Measurements from ENCODE around the gene ZNF724.
A peak's percentile ranks its signal among the peaks of the same experiment; 100 is the strongest.
"Not testable (repeated sequence)": the region's sequence is repeated elsewhere in the genome, so short reads cannot be mapped to it uniquely, and the experiment has no call there.

Gene ZNF724

GRCh38 chr19:23249911-23250649, at the start of gene ZNF724:
TSS of gene ZNF724 (minus strand) at chr19:23250394. CDS start at chr19:23250242, 152 bp downstream.
- peak within 1 kb of the TSS; percentile 77 for H3K27ac ChIP-seq (ENCODE audit: low read depth, low read length)
- H3K4me1 ChIP-seq (ENCODE audit: control insufficient read depth in 5 of 5, insufficient read depth in 5 of 5, low read length in 5 of 5) = peaks cover 0 to 16% (median 9%) of the 10 kb centered on the region in 5 donors
- peak within 1 kb of the TSS; percentile 84 to 89 (median 87) for H3K4me3 ChIP-seq (ENCODE audit: low read depth in 1 of 5, low read length in 5 of 5)
- H3K9me3 ChIP-seq (ENCODE audit: control insufficient read depth in 5 of 5, low read length in 5 of 5) = no peaks in the 10 kb centered on the region
- peak within 1 kb of the TSS; percentile 52 to 89 (median 81) for H3K9ac ChIP-seq (ENCODE audit: low read length in 5 of 5)
- no peaks in the 10 kb centered on the region for H3K36me3 ChIP-seq (ENCODE audit: control insufficient read depth in 5 of 5, insufficient read depth in 5 of 5, low read length in 5 of 5)
- no peaks in the 10 kb centered on the region for H3K27me3 ChIP-seq (ENCODE audit: control insufficient read depth in 5 of 5, insufficient read depth in 4 of 5, low read length in 5 of 5)

- Histone ChIP-seq H3K4me1 (ENCODE audit: control insufficient read depth in 5 of 5, insufficient read depth in 5 of 5, low read length in 5 of 5) (no peaks in the 10 kb centered on the region), H3K9me3 (ENCODE audit: control insufficient read depth in 5 of 5, low read length in 5 of 5) (no peaks in the 10 kb centered on the region), H3K36me3 (ENCODE audit: control insufficient read depth in 5 of 5, insufficient read depth in 5 of 5, low read length in 5 of 5) (no peaks in the 10 kb centered on the region), H3K27me3 (ENCODE audit: control insufficient read depth in 5 of 5, insufficient read depth in 4 of 5, low read length in 5 of 5) (no peaks in the 10 kb centered on the region), H3K4me3 (ENCODE audit: low read depth in 1 of 5, low read length in 5 of 5) (no peak overlapping the region), H3K27ac (ENCODE audit: low read depth, low read length) (no peak overlapping the region), H3K9ac (ENCODE audit: low read length in 5 of 5) (no peak overlapping the region)
Observed at GRCh38 chr19:23294141-23294540, 43.9 kb upstream of the ZNF724 start.

- H3K9me3 ChIP-seq (ENCODE audit: control insufficient read depth in 5 of 5, low read length in 5 of 5); H3K27me3 ChIP-seq (ENCODE audit: control insufficient read depth in 5 of 5, insufficient read depth in 4 of 5, low read length in 5 of 5); H3K4me1 ChIP-seq (ENCODE audit: control insufficient read depth in 5 of 5, insufficient read depth in 5 of 5, low read length in 5 of 5); H3K27ac ChIP-seq (ENCODE audit: low read depth, low read length); H3K36me3 ChIP-seq (ENCODE audit: control insufficient read depth in 5 of 5, insufficient read depth in 5 of 5, low read length in 5 of 5); H3K4me3 ChIP-seq (ENCODE audit: low read depth in 1 of 5, low read length in 5 of 5); H3K9ac ChIP-seq (ENCODE audit: low read length in 5 of 5): not testable (repeated sequence)
Observed at GRCh38 chr19:23289966-23290365, 39.8 kb upstream of the ZNF724 start.

GRCh38 chr19:23287620-23288019, 37.4 kb upstream of the ZNF724 start:
- no peak overlapping the region for H3K27ac ChIP-seq (ENCODE audit: low read depth, low read length)
- H3K4me1 ChIP-seq (ENCODE audit: control insufficient read depth in 5 of 5, insufficient read depth in 5 of 5, low read length in 5 of 5) = no peaks in the 10 kb centered on the region
- H3K9ac ChIP-seq (ENCODE audit: low read length in 5 of 5) = no peak overlapping the region
- no peaks in the 10 kb centered on the region for H3K36me3 ChIP-seq (ENCODE audit: control insufficient read depth in 5 of 5, insufficient read depth in 5 of 5, low read length in 5 of 5)
- no peak overlapping the region for H3K4me3 ChIP-seq (ENCODE audit: low read depth in 1 of 5, low read length in 5 of 5)
- H3K27me3 ChIP-seq (ENCODE audit: control insufficient read depth in 5 of 5, insufficient read depth in 4 of 5, low read length in 5 of 5) = no peaks in the 10 kb centered on the region
- H3K9me3 ChIP-seq (ENCODE audit: control insufficient read depth in 5 of 5, low read length in 5 of 5) = peaks cover 0 to 3% (median 0%) of the 10 kb centered on the region in 5 donors

GRCh38 chr19:23286477-23286876, 36.3 kb upstream of the ZNF724 start:
- Histone ChIP-seq H3K9ac (ENCODE audit: low read length in 5 of 5) (no peak overlapping the region), H3K4me1 (ENCODE audit: control insufficient read depth in 5 of 5, insufficient read depth in 5 of 5, low read length in 5 of 5) (no peaks in the 10 kb centered on the region), H3K27ac (ENCODE audit: low read depth, low read length) (no peak overlapping the region), H3K27me3 (ENCODE audit: control insufficient read depth in 5 of 5, insufficient read depth in 4 of 5, low read length in 5 of 5) (no peaks in the 10 kb centered on the region), H3K36me3 (ENCODE audit: control insufficient read depth in 5 of 5, insufficient read depth in 5 of 5, low read length in 5 of 5) (no peaks in the 10 kb centered on the region), H3K4me3 (ENCODE audit: low read depth in 1 of 5, low read length in 5 of 5) (no peak overlapping the region), H3K9me3 (ENCODE audit: control insufficient read depth in 5 of 5, low read length in 5 of 5) (peaks cover 0 to 3% (median 0%) of the 10 kb centered on the region in 5 donors)

- Histone ChIP-seq H3K27me3 (ENCODE audit: control insufficient read depth in 5 of 5, insufficient read depth in 4 of 5, low read length in 5 of 5) (no peaks in the 10 kb centered on the region), H3K4me3 (ENCODE audit: low read depth in 1 of 5, low read length in 5 of 5) (no peak overlapping the region), H3K27ac (ENCODE audit: low read depth, low read length) (no peak overlapping the region), H3K4me1 (ENCODE audit: control insufficient read depth in 5 of 5, insufficient read depth in 5 of 5, low read length in 5 of 5) (no peaks in the 10 kb centered on the region), H3K9me3 (ENCODE audit: control insufficient read depth in 5 of 5, low read length in 5 of 5) (peaks cover 0 to 3% (median 0%) of the 10 kb centered on the region in 5 donors), H3K36me3 (ENCODE audit: control insufficient read depth in 5 of 5, insufficient read depth in 5 of 5, low read length in 5 of 5) (no peaks in the 10 kb centered on the region), H3K9ac (ENCODE audit: low read length in 5 of 5) (no peak overlapping the region)
Observed at GRCh38 chr19:23285948-23286347, 35.8 kb upstream of the ZNF724 start.

GRCh38 chr19:23285326-23285725, 35.1 kb upstream of the ZNF724 start:
- not testable (repeated sequence) for H3K4me3 ChIP-seq (ENCODE audit: low read depth in 1 of 5, low read length in 5 of 5); H3K4me1 ChIP-seq (ENCODE audit: control insufficient read depth in 5 of 5, insufficient read depth in 5 of 5, low read length in 5 of 5); H3K9me3 ChIP-seq (ENCODE audit: control insufficient read depth in 5 of 5, low read length in 5 of 5); H3K27me3 ChIP-seq (ENCODE audit: control insufficient read depth in 5 of 5, insufficient read depth in 4 of 5, low read length in 5 of 5); H3K36me3 ChIP-seq (ENCODE audit: control insufficient read depth in 5 of 5, insufficient read depth in 5 of 5, low read length in 5 of 5); H3K27ac ChIP-seq (ENCODE audit: low read depth, low read length); H3K9ac ChIP-seq (ENCODE audit: low read length in 5 of 5)

- Histone ChIP-seq H3K36me3 (ENCODE audit: control insufficient read depth in 5 of 5, insufficient read depth in 5 of 5, low read length in 5 of 5) (no peaks in the 10 kb centered on the region), H3K9ac (ENCODE audit: low read length in 5 of 5) (no peak overlapping the region), H3K4me1 (ENCODE audit: control insufficient read depth in 5 of 5, insufficient read depth in 5 of 5, low read length in 5 of 5) (no peaks in the 10 kb centered on the region), H3K9me3 (ENCODE audit: control insufficient read depth in 5 of 5, low read length in 5 of 5) (peaks cover 0 to 3% (median 0%) of the 10 kb centered on the region in 5 donors), H3K27me3 (ENCODE audit: control insufficient read depth in 5 of 5, insufficient read depth in 4 of 5, low read length in 5 of 5) (no peaks in the 10 kb centered on the region), H3K27ac (ENCODE audit: low read depth, low read length) (no peak overlapping the region), H3K4me3 (ENCODE audit: low read depth in 1 of 5, low read length in 5 of 5) (no peak overlapping the region)
Observed at GRCh38 chr19:23283925-23284324, 33.7 kb upstream of the ZNF724 start.

GRCh38 chr19:23281663-23282276, 31.6 kb upstream of the ZNF724 start:
- H3K4me1 ChIP-seq (ENCODE audit: control insufficient read depth in 5 of 5, insufficient read depth in 5 of 5, low read length in 5 of 5) = no peaks in the 10 kb centered on the region
- H3K4me3 ChIP-seq (ENCODE audit: low read depth in 1 of 5, low read length in 5 of 5) = no peak overlapping the region

GRCh38 chr19:23278118-23278517, 27.9 kb upstream of the ZNF724 start:
- not testable (repeated sequence) for H3K4me1 ChIP-seq (ENCODE audit: control insufficient read depth in 5 of 5, insufficient read depth in 5 of 5, low read length in 5 of 5); H3K4me3 ChIP-seq (ENCODE audit: low read depth in 1 of 5, low read length in 5 of 5); H3K27ac ChIP-seq (ENCODE audit: low read depth, low read length); H3K9ac ChIP-seq (ENCODE audit: low read length in 5 of 5); H3K27me3 ChIP-seq (ENCODE audit: control insufficient read depth in 5 of 5, insufficient read depth in 4 of 5, low read length in 5 of 5); H3K36me3 ChIP-seq (ENCODE audit: control insufficient read depth in 5 of 5, insufficient read depth in 5 of 5, low read length in 5 of 5); H3K9me3 ChIP-seq (ENCODE audit: control insufficient read depth in 5 of 5, low read length in 5 of 5)

More at GRCh38 chr19:23281663-23282276, 31.6 kb upstream of the ZNF724 start:
- Histone ChIP-seq H3K27ac (ENCODE audit: low read depth, low read length) (no peak overlapping the region), H3K9ac (ENCODE audit: low read length in 5 of 5) (no peak overlapping the region), H3K36me3 (ENCODE audit: control insufficient read depth in 5 of 5, insufficient read depth in 5 of 5, low read length in 5 of 5) (no peaks in the 10 kb centered on the region), H3K9me3 (ENCODE audit: control insufficient read depth in 5 of 5, low read length in 5 of 5) (no peaks in the 10 kb centered on the region), H3K27me3 (ENCODE audit: control insufficient read depth in 5 of 5, insufficient read depth in 4 of 5, low read length in 5 of 5) (no peaks in the 10 kb centered on the region)
